GM23338 (cell line): ENCODE data around the gene GPR171. TPM values are rescaled to one million over a fixed set of nuclear protein-coding genes. Genes with fewer than 3 reads are reported as not detected.
"Not testable (repeated sequence)": the region's sequence is repeated elsewhere in the genome, so short reads cannot be mapped to it uniquely, and the experiment has no call there.

ENCODE experiments used
- ATAC-seq: fragments of 200-7000 bp; cut with Tn5 transposase; 3 replicates; pipeline ENCODE4 v1.9.1; 2020
- DNase-seq: peaks from one replicate; pipeline ENCODE4 v3.0.0-alpha.2; 2015; ENCODE audit warnings: low spot score
- H2AFZ ChIP-seq: fragments of 200-600 bp; sonication (generic); 2 replicates; pipeline ENCODE4 v1.8.0; 2016; ENCODE audit warnings: antibody characterized with exemption, mild to moderate bottlenecking, moderate library complexity
- H3F3A ChIP-seq: fragments of 200-600 bp; sonication (generic); replicated peaks from 2 replicates; pipeline ENCODE4 v1.8.0; 2017; ENCODE audit warnings: antibody characterized with exemption, mixed run types, low read depth
- H3K27ac ChIP-seq: fragments of 200-600 bp; sonication (generic); 2 replicates; pipeline ENCODE4 v1.6.1; 2016; ENCODE audit warnings: low read depth
- H3K27me3 ChIP-seq: fragments of 200-600 bp; sonication (generic); 2 replicates; pipeline ENCODE4 v1.8.0; 2016; ENCODE audit warnings: mild to moderate bottlenecking, mixed run types, moderate library complexity; ENCODE audit not compliant: insufficient read depth
- H3K36me3 ChIP-seq: fragments of 200-600 bp; sonication (generic); 2 replicates; pipeline ENCODE4 v1.8.0; 2016; ENCODE audit warnings: mild to moderate bottlenecking; ENCODE audit not compliant: insufficient read depth
- H3K4me1 ChIP-seq: fragments of 200-600 bp; sonication (generic); 2 replicates; pipeline ENCODE4 v1.8.0; 2016; ENCODE audit warnings: mild to moderate bottlenecking, moderate library complexity; ENCODE audit not compliant: insufficient read depth
- H3K4me2 ChIP-seq: fragments of 200-600 bp; sonication (generic); 2 replicates; pipeline ENCODE4 v1.7.1; 2017; ENCODE audit warnings: mixed run types
- H3K4me3 ChIP-seq: fragments of 200-600 bp; sonication (generic); 2 replicates; pipeline ENCODE4 v1.6.1; 2016; ENCODE audit warnings: mixed run types
- H3K79me2 ChIP-seq: fragments of 200-600 bp; sonication (generic); replicated peaks from 2 replicates; pipeline ENCODE4 v1.8.0; 2017; ENCODE audit warnings: mild to moderate bottlenecking; ENCODE audit not compliant: insufficient read depth
- H3K9me2 ChIP-seq: fragments of 200-600 bp; sonication (generic); 2 replicates; pipeline ENCODE4 v1.8.0; 2017; ENCODE audit not compliant: insufficient read depth
- H4K20me1 ChIP-seq: fragments of 200-600 bp; sonication (generic); replicated peaks from 2 replicates; pipeline ENCODE4 v1.8.0; 2017; ENCODE audit warnings: mild to moderate bottlenecking; ENCODE audit not compliant: insufficient read depth
- H3K27ac Mint-ChIP-seq: 2 replicates; pipeline ENCODE4 v1.8.0; 2020; ENCODE audit warnings: inconsistent platforms, mild to moderate bottlenecking, moderate library complexity, mixed read lengths
- H3K27me3 Mint-ChIP-seq: 3 replicates; pipeline ENCODE4 v1.8.0; 2022; ENCODE audit warnings: low read depth, mild to moderate bottlenecking, moderate library complexity, mixed read lengths, inconsistent platforms; ENCODE audit not compliant: insufficient read depth, poor library complexity
- H3K36me3 Mint-ChIP-seq: 3 replicates; pipeline ENCODE4 v1.8.0; 2021; ENCODE audit warnings: low read depth, mild to moderate bottlenecking, inconsistent platforms, moderate library complexity, mixed read lengths
- H3K4me1 Mint-ChIP-seq: 3 replicates; pipeline ENCODE4 v1.8.0; 2020; ENCODE audit warnings: mild to moderate bottlenecking, inconsistent platforms, mixed read lengths
- H3K4me3 Mint-ChIP-seq: 3 replicates; pipeline ENCODE4 v1.8.0; 2021; ENCODE audit warnings: moderate library complexity, mild to moderate bottlenecking, inconsistent platforms, mixed read lengths
- H3K9me3 Mint-ChIP-seq: 3 replicates; pipeline ENCODE4 v1.8.0; 2020; ENCODE audit warnings: moderate library complexity, mild to moderate bottlenecking, inconsistent platforms, mixed read lengths
- CREB1 ChIP-seq: fragments of 250-450 bp; sonication (Bioruptor Pico); IDR thresholded peaks from 2 replicates; pipeline ENCODE4 v1.5.0; 2020; ENCODE audit warnings: low read depth, mild to moderate bottlenecking, moderate library complexity
- EZH2 ChIP-seq: fragments of 200-600 bp; sonication (generic); IDR thresholded peaks from one replicate; pipeline ENCODE4 v1.8.0; 2017; ENCODE audit warnings: antibody characterized with exemption, mild to moderate bottlenecking, low read depth; ENCODE audit not compliant: unreplicated experiment
- EZH2phosphoT487 ChIP-seq: fragments of 200-600 bp; sonication (generic); IDR thresholded peaks from one replicate; pipeline ENCODE4 v1.8.1; 2018; ENCODE audit warnings: antibody characterized with exemption; ENCODE audit not compliant: unreplicated experiment
- JUNB ChIP-seq: IDR thresholded peaks from one replicate; pipeline ENCODE4 v1.6.1; 2016; ENCODE audit warnings: antibody characterized with exemption; ENCODE audit not compliant: unreplicated experiment
- POLR2AphosphoS5 ChIP-seq: IDR thresholded peaks from 2 replicates; pipeline ENCODE4 v1.6.1; 2016; ENCODE audit warnings: antibody characterized with exemption, low read depth
- STAT1 ChIP-seq: IDR thresholded peaks from one replicate; pipeline ENCODE4 v1.6.1; 2016; ENCODE audit warnings: antibody characterized with exemption; ENCODE audit not compliant: unreplicated experiment
- ZNF114 ChIP-seq: fragments of 250-450 bp; sonication (Bioruptor Pico); IDR thresholded peaks from 2 replicates; pipeline ENCODE4 v1.5.0; 2020; ENCODE audit warnings: mild to moderate bottlenecking, moderate library complexity
- polyA plus RNA-seq: library from polyadenylated mRNA; unstranded; fragments of >200 nt; fragmentation: Nextera tagmentation; extraction: Ambion mirVana; gene quantifications from 2 replicates; pipeline ENCODE4 v1.2.1, GENCODE V29; 2016
- total RNA-seq: library from RNA; depleted of rRNA; stranded (reverse); fragments of >200 nt; shearing (Covaris generic); gene quantifications from 2 replicates; pipeline ENCODE4 v1.2.3, GENCODE V29; 2014
- TF ChIP-seq, protein P1 (sequence below): fragments of 250-450 bp; sonication (Bioruptor Pico); IDR thresholded peaks from 2 replicates; pipeline ENCODE4 v1.5.0; 2020; ENCODE audit warnings: mild to moderate bottlenecking, moderate library complexity
- TF ChIP-seq, protein P2 (sequence below), 2 experiments: fragments of 200-600 bp in 1 of 2; sonication (generic) in 1 of 2; conservative IDR thresholded peaks; 2 replicates each; pipeline versions ENCODE4 v1.5.1 to v1.6.1; 2016 to 2017; ENCODE audit warnings: antibody characterized with exemption in 2 of 2, low read depth in 2 of 2, mild to moderate bottlenecking in 2 of 2, moderate library complexity in 1 of 2

GPR171 gene
- total and polyA plus RNA-seq, 2 experiments from 2014 or later, result 3.4 TPM; not detected in 1

DNA sequence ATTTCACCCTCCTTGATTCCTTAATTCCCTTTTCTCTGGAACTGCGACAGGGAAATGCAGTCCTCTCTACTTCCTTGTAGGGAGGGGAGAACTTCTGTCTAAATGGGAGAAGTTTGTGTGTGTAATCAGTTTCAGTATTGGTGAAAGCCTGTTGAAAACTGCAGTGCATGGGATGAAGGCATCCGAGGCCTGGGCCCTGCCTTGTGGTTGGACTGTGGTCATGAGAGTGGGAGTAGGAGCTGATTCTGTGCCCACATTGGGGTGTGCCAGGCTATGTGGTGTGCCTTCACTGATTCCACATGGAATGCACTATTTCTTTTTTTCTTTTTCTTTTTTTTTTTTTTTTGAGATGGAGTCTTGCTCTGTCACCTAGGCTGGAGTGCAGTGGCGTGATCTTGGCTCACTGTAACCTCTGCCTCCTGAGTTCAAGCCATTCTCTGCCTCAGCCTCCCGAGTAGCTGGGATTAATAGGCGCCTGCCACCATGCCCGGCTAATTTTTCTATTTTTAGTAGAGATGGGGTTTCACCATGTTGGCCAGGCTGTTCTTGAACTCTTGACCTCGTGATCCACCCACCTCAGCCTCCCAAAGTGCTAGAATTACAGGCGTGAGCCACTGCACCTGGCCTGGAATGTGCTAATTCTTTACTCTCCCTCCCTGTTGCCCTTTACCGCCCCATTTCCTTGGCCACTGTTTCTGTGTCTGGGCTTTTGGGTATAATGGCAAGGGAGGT lies 32.9 kb downstream of the GPR171 start:
- H3K27me3 Mint-ChIP-seq, DNase-seq, H4K20me1 ChIP-seq, H3F3A ChIP-seq, H3K27ac Mint-ChIP-seq, H3K4me3 ChIP-seq, H3K36me3 ChIP-seq, H3K4me3 Mint-ChIP-seq, H3K9me2 ChIP-seq, H3K9me3 Mint-ChIP-seq, H3K27me3 ChIP-seq, H3K79me2 ChIP-seq, H3K27ac ChIP-seq, H3K36me3 Mint-ChIP-seq, H2AFZ ChIP-seq, H3K4me1 ChIP-seq, H3K4me2 ChIP-seq: not testable (repeated sequence)
- ATAC-seq, result peak; percentile 27; the same call in 1 of the 3 replicates
- peaks cover 24% of the 10 kb centered on the region for H3K4me1 Mint-ChIP-seq
- peak; percentile 35 for TF ChIP-seq EZH2phosphoT487

DNA sequence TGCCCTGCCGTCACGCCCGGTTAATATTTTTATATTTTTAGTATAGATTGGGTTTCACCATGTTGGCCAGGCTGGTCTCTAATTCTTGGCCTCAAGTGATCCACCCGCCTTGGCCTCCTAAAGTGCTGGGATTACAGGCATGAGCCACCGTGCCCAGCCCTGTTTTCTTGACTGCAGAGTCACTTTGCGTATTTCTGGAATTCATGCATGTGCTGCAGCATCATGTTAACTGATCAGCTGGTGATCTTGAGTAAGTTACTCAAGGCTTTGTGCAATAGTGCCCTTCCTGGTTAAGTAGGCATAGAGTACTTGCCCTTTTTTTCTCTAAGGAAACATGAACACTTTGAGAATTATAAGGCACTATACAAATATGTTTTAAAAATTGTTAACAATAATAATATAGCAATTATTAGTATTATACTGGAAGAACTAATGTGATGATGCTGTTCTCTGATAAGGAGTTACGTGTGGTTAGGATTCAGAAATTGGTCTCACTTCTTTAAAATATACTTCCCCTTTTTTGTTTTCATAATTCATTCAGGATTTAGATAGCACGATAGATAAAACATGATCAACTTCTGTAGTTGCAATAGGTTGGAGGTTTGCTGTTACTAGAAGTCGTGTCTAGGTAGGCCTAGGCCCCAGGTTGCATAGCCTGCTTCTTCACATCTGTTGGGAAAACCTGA lies 33.6 kb downstream of the GPR171 start:
- Histone ChIP-seq H3K27ac (no peak overlapping the region), H2AFZ (no peak overlapping the region), H3K27me3 (no peaks in the 10 kb centered on the region), H3K4me1 (no peaks in the 10 kb centered on the region), H3K9me2 (no peaks in the 10 kb centered on the region), H3K4me2 (no peak overlapping the region), H3K4me3 (no peak overlapping the region), H3K79me2 (no peaks in the 10 kb centered on the region), H3F3A (no peaks in the 10 kb centered on the region), H3K36me3 (0 out of 2 replicates have a peak, but pooled peaks cover 4% of the 10 kb centered on the region), H4K20me1 (no peaks in the 10 kb centered on the region)
- Mint-ChIP-seq H3K27ac (no peak overlapping the region), H3K36me3 (peaks cover 4% of the 10 kb centered on the region; the same call in 2 of the 3 replicates), H3K9me3 (no peaks in the 10 kb centered on the region), H3K4me1 (peaks cover 24% of the 10 kb centered on the region), H3K27me3 (no peaks in the 10 kb centered on the region), H3K4me3 (no peak overlapping the region)
- no peak for DNase-seq
- no peak for ATAC-seq
- TF ChIP-seq EZH2 (no peak), JUNB (no peak), CREB1 (no peak), STAT1 (no peak), ZNF114 (CRISPR knock-in tag) (no peak), POLR2AphosphoS5 (no peak)
- TF ChIP-seq, protein P1, sequence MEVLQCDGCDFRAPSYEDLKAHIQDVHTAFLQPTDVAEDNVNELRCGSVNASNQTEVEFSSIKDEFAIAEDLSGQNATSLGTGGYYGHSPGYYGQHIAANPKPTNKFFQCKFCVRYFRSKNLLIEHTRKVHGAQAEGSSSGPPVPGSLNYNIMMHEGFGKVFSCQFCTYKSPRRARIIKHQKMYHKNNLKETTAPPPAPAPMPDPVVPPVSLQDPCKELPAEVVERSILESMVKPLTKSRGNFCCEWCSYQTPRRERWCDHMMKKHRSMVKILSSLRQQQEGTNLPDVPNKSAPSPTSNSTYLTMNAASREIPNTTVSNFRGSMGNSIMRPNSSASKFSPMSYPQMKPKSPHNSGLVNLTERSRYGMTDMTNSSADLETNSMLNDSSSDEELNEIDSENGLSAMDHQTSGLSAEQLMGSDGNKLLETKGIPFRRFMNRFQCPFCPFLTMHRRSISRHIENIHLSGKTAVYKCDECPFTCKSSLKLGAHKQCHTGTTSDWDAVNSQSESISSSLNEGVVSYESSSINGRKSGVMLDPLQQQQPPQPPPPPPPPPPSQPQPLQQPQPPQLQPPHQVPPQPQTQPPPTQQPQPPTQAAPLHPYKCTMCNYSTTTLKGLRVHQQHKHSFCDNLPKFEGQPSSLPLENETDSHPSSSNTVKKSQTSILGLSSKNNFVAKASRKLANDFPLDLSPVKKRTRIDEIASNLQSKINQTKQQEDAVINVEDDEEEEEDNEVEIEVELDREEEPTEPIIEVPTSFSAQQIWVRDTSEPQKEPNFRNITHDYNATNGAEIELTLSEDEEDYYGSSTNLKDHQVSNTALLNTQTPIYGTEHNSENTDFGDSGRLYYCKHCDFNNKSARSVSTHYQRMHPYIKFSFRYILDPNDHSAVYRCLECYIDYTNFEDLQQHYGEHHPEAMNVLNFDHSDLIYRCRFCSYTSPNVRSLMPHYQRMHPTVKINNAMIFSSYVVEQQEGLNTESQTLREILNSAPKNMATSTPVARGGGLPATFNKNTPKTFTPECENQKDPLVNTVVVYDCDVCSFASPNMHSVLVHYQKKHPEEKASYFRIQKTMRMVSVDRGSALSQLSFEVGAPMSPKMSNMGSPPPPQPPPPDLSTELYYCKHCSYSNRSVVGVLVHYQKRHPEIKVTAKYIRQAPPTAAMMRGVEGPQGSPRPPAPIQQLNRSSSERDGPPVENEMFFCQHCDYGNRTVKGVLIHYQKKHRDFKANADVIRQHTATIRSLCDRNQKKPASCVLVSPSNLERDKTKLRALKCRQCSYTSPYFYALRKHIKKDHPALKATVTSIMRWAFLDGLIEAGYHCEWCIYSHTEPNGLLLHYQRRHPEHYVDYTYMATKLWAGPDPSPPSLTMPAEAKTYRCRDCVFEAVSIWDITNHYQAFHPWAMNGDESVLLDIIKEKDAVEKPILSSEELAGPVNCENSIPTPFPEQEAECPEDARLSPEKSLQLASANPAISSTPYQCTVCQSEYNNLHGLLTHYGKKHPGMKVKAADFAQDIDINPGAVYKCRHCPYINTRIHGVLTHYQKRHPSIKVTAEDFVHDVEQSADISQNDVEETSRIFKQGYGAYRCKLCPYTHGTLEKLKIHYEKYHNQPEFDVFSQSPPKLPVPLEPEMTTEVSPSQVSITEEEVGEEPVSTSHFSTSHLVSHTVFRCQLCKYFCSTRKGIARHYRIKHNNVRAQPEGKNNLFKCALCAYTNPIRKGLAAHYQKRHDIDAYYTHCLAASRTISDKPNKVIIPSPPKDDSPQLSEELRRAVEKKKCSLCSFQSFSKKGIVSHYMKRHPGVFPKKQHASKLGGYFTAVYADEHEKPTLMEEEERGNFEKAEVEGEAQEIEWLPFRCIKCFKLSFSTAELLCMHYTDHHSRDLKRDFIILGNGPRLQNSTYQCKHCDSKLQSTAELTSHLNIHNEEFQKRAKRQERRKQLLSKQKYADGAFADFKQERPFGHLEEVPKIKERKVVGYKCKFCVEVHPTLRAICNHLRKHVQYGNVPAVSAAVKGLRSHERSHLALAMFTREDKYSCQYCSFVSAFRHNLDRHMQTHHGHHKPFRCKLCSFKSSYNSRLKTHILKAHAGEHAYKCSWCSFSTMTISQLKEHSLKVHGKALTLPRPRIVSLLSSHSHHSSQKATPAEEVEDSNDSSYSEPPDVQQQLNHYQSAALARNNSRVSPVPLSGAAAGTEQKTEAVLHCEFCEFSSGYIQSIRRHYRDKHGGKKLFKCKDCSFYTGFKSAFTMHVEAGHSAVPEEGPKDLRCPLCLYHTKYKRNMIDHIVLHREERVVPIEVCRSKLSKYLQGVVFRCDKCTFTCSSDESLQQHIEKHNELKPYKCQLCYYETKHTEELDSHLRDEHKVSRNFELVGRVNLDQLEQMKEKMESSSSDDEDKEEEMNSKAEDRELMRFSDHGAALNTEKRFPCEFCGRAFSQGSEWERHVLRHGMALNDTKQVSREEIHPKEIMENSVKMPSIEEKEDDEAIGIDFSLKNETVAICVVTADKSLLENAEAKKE (CRISPR knock-in tag), result no peak
- TF ChIP-seq, protein P2, sequence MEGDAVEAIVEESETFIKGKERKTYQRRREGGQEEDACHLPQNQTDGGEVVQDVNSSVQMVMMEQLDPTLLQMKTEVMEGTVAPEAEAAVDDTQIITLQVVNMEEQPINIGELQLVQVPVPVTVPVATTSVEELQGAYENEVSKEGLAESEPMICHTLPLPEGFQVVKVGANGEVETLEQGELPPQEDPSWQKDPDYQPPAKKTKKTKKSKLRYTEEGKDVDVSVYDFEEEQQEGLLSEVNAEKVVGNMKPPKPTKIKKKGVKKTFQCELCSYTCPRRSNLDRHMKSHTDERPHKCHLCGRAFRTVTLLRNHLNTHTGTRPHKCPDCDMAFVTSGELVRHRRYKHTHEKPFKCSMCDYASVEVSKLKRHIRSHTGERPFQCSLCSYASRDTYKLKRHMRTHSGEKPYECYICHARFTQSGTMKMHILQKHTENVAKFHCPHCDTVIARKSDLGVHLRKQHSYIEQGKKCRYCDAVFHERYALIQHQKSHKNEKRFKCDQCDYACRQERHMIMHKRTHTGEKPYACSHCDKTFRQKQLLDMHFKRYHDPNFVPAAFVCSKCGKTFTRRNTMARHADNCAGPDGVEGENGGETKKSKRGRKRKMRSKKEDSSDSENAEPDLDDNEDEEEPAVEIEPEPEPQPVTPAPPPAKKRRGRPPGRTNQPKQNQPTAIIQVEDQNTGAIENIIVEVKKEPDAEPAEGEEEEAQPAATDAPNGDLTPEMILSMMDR (conservative IDR thresholded peaks at IDR 0.05; ENCODE audit: low read depth in 2 of 2), result no peak
